Panc1 (cell line): ENCODE measurements around the gene NELFE. TPM values are rescaled to one million over a fixed set of nuclear protein-coding genes. Genes with fewer than 3 reads are reported as not detected.

Experiments
- ATAC-seq: fragments of 200-7000 bp; cut with Tn5 transposase; 2 replicates; pipeline ENCODE4 v1.9.1; 2020; ENCODE audit warnings: mild to moderate bottlenecking, moderate library complexity
- BruUV-seq: library from RNA; stranded (reverse); fragments of 400-500 nt; replicated peaks from 2 replicates; lab custom pipeline; 2021; lab: Mats Ljungman, UMichigan
- CTCF ChIA-PET: fragments of 300-600 bp; sonication (Branson Sonifier 250); formaldehyde crosslinking; loops from one replicate; lab custom pipeline; 2022; ENCODE audit warnings: antibody characterized with exemption; lab: Charles Lee
- POLR2A ChIA-PET: fragments of 300-600 bp; sonication (Branson Sonifier 250); formaldehyde crosslinking; loops from one replicate; lab custom pipeline; 2022; ENCODE audit warnings: antibody characterized with exemption; lab: Charles Lee
- DNase-seq: peaks from one replicate; pipeline ENCODE4 v3.0.0-alpha.2; 2010; ENCODE audit warnings: low read depth, low spot score
- H3K27ac ChIP-seq: 2 replicates; pipeline ENCODE4 v1.5.1; 2011; ENCODE audit warnings: mild to moderate bottlenecking, low read length, inconsistent platforms
- H3K27me3 ChIP-seq: fragments of 200-500 bp; sonication (Bioruptor generic); 2 replicates; pipeline ENCODE4 v1.6.0; 2014; ENCODE audit warnings: low read length, inconsistent platforms; ENCODE audit not compliant: control insufficient read depth, insufficient read depth
- H3K36me3 ChIP-seq: fragments of 200-500 bp; sonication (Bioruptor generic); 2 replicates; pipeline ENCODE4 v1.5.1; 2014; ENCODE audit warnings: inconsistent platforms, mild to moderate bottlenecking, low read length, moderate library complexity; ENCODE audit not compliant: control insufficient read depth, insufficient read depth
- H3K4me1 ChIP-seq: 2 replicates; pipeline ENCODE4 v1.5.1; 2011; ENCODE audit warnings: inconsistent platforms, mild to moderate bottlenecking, low read length, moderate library complexity; ENCODE audit not compliant: control insufficient read depth, insufficient read depth
- H3K4me3 ChIP-seq, 2 experiments: 2 replicates each; pipeline ENCODE4 v1.5.1; 2011 to 2012; ENCODE audit warnings: low read depth in 2 of 2, low read length in 2 of 2, mild to moderate bottlenecking in 2 of 2, inconsistent platforms in 1 of 2, moderate library complexity in 1 of 2
- H3K9me3 ChIP-seq: fragments of 200-500 bp; sonication (Bioruptor generic); 2 replicates; pipeline ENCODE4 v1.5.1; 2014; ENCODE audit warnings: low read depth, mild to moderate bottlenecking, inconsistent platforms, low read length, moderate library complexity; ENCODE audit not compliant: control insufficient read depth, insufficient read depth
- CTCF ChIP-seq: fragments of 450-650 bp; IDR thresholded peaks from 2 replicates; pipeline ENCODE4 v1.5.1; 2017; ENCODE audit warnings: mild to moderate bottlenecking
- POLR2AphosphoS5 ChIP-seq: IDR thresholded peaks from 2 replicates; pipeline ENCODE4 v1.6.1; 2012; ENCODE audit warnings: mild to moderate bottlenecking, low read depth, low read length, moderate library complexity
- REST ChIP-seq, 2 experiments: IDR thresholded peaks; 2 replicates each; pipeline ENCODE4 v1.6.1; 2011 to 2012; ENCODE audit warnings: low read depth in 2 of 2, control low read depth in 1 of 2, low read length in 1 of 2, mild to moderate bottlenecking in 1 of 2, moderate library complexity in 1 of 2; ENCODE audit not compliant: insufficient read depth in 1 of 2
- SIN3A ChIP-seq: IDR thresholded peaks from 2 replicates; pipeline ENCODE4 v1.6.1; 2012; ENCODE audit warnings: low read depth, mild to moderate bottlenecking, low read length, moderate library complexity, borderline replicate concordance; ENCODE audit not compliant: insufficient read depth
- TCF7L2 ChIP-seq: IDR thresholded peaks from 2 replicates; pipeline ENCODE4 v1.6.1; 2011; ENCODE audit warnings: mild to moderate bottlenecking, low read depth, low read length, inconsistent platforms
- in situ Hi-C: cut with HindIII; loops from 2 replicates; pipeline ENCODE4 v1.10.0; 2016; ENCODE audit warnings: low sequenced_read_pairs, low pct_unique_long_range_greater_than_20kb
- intact Hi-C: fragments of 100-400 bp; cut with micrococcal nuclease; formaldehyde crosslinking; loops from one replicate; pipeline ENCODE4 v1.10.0; 2022; ENCODE audit not compliant: unreplicated experiment
- total RNA-seq: library from RNA; stranded (reverse); gene quantifications from one replicate; pipeline ENCODE4 v1.2.1, GENCODE V29; 2021; ENCODE audit not compliant: unreplicated experiment

The NELFE gene
- total RNA-seq, 1 experiment from 2014 or later: 94.9 TPM

GRCh38 chr6:31971279-31971992, 12.7 kb upstream of the NELFE start:
- Histone ChIP-seq H3K36me3 (peaks cover 5% of the 10 kb centered on the region; the same call in 1 of the 2 replicates), H3K4me1 (peaks cover 12% of the 10 kb centered on the region; the same call in 1 of the 2 replicates), H3K27me3 (no peaks in the 10 kb centered on the region), H3K9me3 (no peaks in the 10 kb centered on the region), H3K27ac (peak overlapping the region; percentile 94), H3K4me3 (peak overlapping the region; percentile 85 to 94)
- intact Hi-C loops (no loop called here), in situ Hi-C loops (no loop called here)
- ChIA-PET POLR2A (interaction anchor here (0.6 to 1.3 kb wide), 3 partner anchors 12 to 268 kb away, joined by 3 to 4 read pairs (median 4); partner anchors contain the start of genes ABHD16A, NELFE and SKIC2), CTCF (no interaction called here)
- BruUV-seq: TSS peak; percentile 93
- ATAC-seq (peak; percentile 45), DNase-seq (no peak)
- no peak for TF ChIP-seq TCF7L2
- 0 out of 2 replicates have a peak, but pooled peaks have one; percentile 7 for TF ChIP-seq SIN3A
- TF ChIP-seq POLR2AphosphoS5: no peak; the same call in 1 of the 2 replicates

GRCh38 chr6:31970604-31971271, 12.0 kb upstream of the NELFE start:
- ATAC-seq: peak; percentile 15
- peaks cover 5% of the 10 kb centered on the region; the same call in 1 of the 2 replicates for H3K36me3 ChIP-seq
- no TSS peak for BruUV-seq
- no peak for DNase-seq
- H3K4me3 ChIP-seq: peak overlapping the region; percentile 85 to 94
- H3K27ac ChIP-seq: peak overlapping the region; percentile 94
- H3K4me1 ChIP-seq: peaks cover 12% of the 10 kb centered on the region; the same call in 1 of the 2 replicates
- POLR2A ChIA-PET: interaction anchor here (0.5 to 0.6 kb wide), 2 partner anchors 1202 to 1342 kb away, joined by 10 to 19 read pairs; no protein-coding TSS in a partner anchor
- no peaks in the 10 kb centered on the region for H3K27me3 ChIP-seq
- CTCF ChIA-PET: interaction anchor here (0.8 kb wide), 1 partner anchor 73 kb away, joined by 3 read pairs; no protein-coding TSS in a partner anchor
- intact Hi-C loops: no loop called here
- H3K9me3 ChIP-seq: no peaks in the 10 kb centered on the region
- in situ Hi-C loops: no loop called here
- TF ChIP-seq CTCF (no peak), POLR2AphosphoS5 (peak; percentile 58), TCF7L2 (no peak)

- peaks cover 5% of the 10 kb centered on the region; the same call in 1 of the 2 replicates for H3K36me3 ChIP-seq
- ATAC-seq (no peak), DNase-seq (no peak)
- H3K27me3 ChIP-seq: no peaks in the 10 kb centered on the region
- no peaks in the 10 kb centered on the region for H3K9me3 ChIP-seq
- CTCF ChIA-PET: interaction anchor here (0.8 kb wide), 1 partner anchor 72 kb away, joined by 3 read pairs; no protein-coding TSS in a partner anchor
- in situ Hi-C loops (no loop called here), intact Hi-C loops (no loop called here)
- POLR2A ChIA-PET: interaction anchor here (0.5 to 0.6 kb wide), 2 partner anchors 1203 to 1343 kb away, joined by 10 to 19 read pairs; no protein-coding TSS in a partner anchor
- no TSS peak for BruUV-seq
- peak overlapping the region; percentile 85 to 94 for H3K4me3 ChIP-seq
- peaks cover 12% of the 10 kb centered on the region; the same call in 1 of the 2 replicates for H3K4me1 ChIP-seq
- H3K27ac ChIP-seq: peak overlapping the region; percentile 94
- TF ChIP-seq SIN3A: no peak
- TF ChIP-seq POLR2AphosphoS5: no peak
- no peak for TF ChIP-seq TCF7L2
- no peak for TF ChIP-seq CTCF
- no peak for TF ChIP-seq REST (IDR thresholded peaks at IDR 0.05; ENCODE audit: insufficient read depth in 1 of 2, low read depth in 2 of 2, low read length in 1 of 2)
These were observed 11.2 kb upstream of the NELFE start for GRCh38 chr6:31969712-31970603.
